CD4-positive, alpha-beta T cell treated with Interleukin-12 subunit alpha and Interleukin-12 subunit beta, for 1 hour (primary cell): Measurements from ENCODE around the gene OPALIN.

Experiments
- DNase-seq: peaks from one replicate; pipeline ENCODE4 v3.0.0-alpha.2; 2020

The OPALIN gene

DNA sequence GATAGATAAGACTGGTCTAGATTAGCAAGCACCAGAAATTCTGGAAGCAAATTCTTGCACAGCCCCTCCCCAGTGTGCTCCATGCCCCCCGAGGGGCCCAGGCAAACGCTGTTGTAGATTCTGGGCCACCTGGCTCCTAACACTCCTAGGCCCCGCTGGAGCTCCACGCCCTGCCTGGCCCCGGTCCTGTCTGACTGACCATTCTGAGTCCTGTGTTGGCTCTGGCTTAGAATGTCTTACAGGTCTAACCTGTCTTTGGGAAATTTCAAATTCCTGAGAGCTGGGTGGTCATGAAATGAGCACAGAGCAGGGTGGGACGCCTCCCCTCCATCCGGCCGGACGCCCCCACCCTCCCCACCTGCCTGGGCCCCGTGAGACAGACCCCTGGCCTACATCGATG lies 12.6 kb upstream of the OPALIN start:
- no peak for DNase-seq

DNA sequence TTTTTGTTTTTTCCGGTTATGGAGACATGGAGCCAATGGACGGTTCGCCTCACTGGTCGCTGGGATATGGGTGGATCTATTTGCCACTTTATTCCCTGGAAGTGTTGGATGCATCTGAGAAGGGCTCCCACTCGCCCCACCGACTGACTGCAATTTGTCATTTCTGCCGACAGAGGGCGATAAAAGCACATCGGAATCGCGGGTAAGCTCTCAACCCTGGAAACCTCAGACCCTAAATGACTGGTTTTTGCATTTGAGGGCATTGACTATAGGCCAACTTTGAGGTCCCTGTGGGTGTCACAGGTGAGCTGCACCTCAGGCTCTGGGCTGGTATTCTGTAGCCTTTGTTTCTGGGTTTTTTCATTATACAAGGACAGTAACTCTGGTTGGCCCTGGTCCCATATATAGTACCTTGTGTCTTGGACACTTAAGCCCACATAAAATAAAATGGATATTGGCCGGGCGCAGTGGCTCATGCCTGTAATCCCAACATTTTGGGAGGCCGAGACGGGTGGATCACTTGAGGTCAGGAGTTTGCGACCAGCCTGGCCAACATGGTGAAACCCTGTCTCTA lies 11.9 kb upstream of the OPALIN start:
- peak; percentile 49 for DNase-seq

DNA sequence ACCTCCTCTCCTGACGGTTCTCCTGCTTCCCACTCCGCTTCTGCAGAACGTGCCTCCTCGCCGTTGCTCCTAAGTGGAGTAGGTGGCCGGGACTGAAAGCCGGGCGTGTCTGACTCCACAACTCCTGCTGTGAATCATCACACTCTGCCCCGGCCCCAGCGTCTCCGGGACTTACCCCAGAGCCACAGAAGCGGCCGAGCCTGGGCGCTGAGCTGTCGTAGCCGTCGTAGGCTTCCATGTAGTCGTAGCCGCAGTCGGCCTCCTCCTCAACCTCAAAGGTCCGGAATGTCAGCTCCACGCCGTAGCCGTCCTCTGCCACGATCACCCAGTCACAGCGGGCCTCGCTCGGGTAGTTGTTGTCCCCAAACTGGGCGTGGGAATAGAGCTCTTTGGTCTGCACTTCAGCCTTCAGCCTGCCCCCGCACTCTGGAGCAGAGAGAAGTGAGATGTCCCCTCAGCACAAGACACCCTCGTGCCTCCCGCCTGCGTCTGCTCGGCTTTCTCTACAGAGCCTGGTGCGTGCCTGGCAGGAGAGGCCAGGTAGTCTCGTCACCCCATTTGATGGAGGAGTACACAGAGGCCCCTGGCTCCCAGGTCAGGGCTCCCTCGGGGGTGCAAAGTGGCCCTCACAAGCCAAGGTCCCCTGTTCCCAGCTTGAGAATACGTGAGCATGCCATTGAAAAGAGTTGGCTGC lies 11.2 kb upstream of the OPALIN start:
- DNase-seq = no peak

DNA sequence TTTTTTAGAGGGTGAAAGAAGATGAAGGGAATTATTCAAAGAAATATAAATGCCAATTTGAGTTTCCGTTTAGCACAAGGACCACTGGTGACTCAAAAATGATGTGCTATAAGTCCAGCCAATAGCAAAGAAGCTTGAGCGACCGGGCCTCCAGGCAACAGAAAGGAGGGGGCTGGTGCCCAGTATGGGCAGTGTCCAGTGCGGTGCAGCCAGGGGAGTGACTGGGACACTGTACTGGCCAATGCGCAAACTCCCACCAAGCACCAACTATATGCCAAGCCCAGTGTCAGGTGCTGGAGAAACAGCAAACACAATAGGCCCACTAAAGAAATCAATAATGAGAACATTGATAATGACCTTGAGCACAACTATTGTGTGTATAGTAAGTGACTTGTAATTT lies 10.2 kb upstream of the OPALIN start:
- DNase-seq = no peak

DNA sequence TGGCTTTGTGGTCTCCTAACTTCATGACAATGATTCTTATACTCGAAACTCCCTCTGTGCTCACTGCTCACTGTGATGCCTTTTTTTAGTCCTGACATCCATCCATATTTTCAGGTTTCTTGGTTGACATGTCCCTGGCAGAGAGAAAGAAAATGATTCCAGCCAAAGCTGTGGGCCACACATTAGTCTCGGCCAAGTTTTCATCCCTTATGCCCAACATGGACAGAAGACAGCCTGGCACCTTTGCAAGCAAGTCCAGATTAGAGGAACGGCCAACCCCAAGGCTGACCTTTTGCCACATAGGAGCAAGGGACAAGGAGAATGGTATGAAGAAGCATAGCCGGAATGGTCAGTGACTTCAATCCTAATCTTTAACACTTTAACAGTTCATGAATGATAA lies 8.7 kb upstream of the OPALIN start:
- DNase-seq = no peak

DNA sequence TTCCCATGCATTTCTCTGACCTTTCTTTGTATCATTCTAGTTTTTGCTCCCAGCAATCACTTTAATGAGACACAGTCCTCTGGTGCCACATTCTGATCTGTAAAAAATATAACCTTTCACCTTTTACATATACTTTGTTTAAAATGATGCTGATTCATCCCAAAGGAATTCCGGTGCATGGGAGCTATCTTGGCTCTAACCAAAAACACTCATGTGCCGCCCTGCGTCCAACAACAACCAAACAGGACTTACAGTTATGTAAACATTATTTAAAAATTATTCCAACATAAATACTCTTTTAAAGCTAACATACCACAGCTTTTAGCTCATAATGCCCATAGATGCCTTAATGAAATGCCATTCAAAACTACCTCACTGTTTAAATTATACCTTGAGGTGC lies 7.7 kb upstream of the OPALIN start:
- no peak for DNase-seq

DNA sequence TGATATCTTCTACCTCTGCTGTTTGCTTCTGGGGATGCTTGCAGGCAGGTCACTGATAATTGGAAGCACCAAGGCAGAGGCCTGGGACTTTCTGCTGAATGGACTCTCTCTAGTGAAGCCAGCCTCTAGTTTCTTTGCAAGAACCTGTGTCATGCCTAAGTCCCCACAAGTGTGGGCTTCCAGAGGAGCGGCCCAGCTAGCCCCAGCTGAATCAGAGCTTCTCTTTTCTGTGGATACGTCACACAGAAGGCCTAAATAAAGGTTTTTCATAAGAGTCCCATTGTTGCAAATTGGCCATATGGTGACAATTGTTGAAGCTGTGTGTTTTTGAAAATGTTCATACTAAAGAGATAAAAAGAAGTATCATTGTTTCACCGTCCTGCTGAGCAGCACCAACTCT lies 6.8 kb upstream of the OPALIN start:
- DNase-seq = no peak

DNA sequence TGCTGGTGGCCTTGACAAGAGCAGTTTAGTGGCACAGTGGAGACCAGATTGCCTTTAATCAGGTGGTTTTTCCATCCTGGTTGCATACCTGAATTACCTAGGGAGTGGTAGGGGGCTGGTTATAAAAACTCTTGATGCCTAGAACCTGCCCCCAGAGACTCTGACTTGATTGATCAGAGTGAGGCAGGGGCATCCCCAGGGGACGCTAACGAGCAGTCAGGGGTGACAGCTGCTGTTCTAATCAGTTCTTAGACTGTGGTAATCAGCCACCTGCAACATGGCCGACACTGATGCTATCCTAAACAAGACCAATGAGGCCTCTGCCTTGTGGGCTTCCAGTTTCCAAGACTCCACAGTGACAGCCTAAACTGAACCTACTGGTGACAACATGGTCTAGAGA lies 2.0 kb upstream of the OPALIN start:
- no peak for DNase-seq

DNA sequence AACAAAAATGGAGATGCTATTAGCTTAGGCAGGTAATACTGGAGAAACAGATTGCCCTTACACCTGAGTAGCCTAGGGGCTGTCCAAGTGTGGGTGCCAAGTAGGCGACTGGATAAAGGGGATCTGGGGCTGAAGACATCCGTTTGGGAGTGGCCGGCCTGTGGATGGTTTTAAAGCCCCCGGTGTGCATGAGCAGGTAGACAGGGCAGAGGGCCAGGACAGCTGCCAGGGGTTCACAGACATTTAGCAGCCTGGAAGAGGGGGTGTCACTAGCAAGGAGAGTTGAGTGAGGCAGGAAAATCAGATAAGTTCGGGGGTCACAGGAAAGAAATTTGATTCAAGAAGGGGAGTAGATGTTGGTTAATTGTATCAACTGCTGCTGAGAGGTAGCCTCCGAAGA lies 1.5 kb upstream of the OPALIN start:
- no peak for DNase-seq

DNA sequence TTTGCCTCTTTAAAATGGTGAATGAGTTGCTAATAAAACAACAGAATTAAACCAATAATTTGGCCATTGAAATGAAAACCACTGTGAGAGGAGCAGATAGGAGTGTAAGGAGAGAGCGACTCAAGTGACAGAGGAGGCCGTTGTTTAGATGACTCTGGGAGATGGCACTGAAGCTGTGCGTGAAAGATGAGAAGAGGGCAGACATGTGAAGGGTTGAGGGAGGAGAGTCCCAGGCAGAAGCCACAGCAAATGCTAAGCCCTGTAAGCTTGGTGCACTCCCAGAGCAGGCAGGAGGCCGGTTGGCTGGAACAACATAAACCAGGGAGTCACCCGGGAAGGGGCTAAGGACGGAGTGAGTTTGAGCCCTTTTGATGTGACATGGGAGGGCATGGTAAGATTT lies 814 bp upstream of the OPALIN start:
- no peak for DNase-seq

DNA sequence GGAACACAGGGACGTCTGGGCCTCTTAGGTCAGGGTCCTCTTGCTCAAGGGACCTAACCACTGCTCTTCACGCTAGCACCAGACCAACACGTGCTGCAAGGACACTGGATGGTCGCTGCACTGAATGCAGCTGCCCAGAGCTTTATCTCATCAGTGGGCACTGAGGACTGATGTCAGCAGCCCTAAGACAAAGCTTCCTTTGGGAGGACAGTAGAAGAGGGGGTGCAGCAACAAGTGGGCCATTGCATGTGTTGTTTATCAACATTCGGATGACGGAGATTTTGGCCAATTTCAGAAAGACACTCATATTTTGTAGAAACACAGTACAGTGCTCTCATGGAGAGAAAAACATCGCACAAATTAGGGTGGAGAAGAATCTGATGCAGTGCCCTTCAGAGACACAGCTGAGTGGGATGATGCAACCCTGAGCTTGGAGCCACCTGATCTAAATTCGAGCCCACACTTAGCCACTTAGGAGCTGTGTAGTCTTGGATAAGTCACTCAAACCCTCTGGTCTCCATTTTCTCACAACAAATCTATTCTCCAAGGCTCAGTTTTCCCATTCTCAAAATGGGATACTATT lies 1.7 kb downstream of the OPALIN start:
- no peak for DNase-seq

DNA sequence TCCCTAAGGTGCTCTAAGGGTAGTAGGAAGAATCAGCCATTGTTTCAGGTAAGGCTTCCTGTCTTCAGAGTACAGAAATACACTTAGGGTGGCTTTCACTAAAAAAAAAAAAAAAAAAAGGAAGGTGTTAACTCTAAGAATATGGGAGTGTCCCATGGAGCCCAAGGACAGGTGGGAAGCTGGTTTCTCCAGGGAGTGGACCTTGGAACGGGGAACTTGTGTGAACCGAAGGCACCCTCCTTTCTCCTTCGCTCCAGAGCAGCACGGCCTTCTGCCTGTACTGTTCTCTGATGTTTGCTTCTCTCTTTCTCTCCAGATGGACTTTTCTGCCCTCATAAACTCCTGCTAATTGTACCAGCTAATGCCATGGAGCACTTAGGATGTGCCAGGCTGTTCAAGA lies 6.2 kb downstream of the OPALIN start:
- no peak for DNase-seq

DNA sequence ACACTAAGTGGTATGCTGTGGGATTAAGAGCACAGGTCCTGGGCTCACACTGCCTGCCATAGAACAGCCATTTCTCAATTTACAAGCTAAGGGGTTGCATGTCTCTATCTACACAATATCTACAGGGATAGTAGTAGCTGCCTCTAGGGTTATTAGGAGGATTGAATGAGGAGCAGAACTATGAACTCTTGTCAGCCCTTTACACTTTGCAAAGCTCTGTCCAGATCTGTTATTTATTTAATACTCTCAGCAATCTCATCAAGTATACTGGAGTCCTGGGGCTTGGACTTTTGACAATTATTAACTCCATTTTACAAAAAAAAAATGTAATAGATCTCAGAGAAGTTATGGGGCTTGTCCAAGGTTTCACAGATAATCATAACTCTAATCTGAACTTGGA lies 6.8 kb downstream of the OPALIN start:
- no peak for DNase-seq

DNA sequence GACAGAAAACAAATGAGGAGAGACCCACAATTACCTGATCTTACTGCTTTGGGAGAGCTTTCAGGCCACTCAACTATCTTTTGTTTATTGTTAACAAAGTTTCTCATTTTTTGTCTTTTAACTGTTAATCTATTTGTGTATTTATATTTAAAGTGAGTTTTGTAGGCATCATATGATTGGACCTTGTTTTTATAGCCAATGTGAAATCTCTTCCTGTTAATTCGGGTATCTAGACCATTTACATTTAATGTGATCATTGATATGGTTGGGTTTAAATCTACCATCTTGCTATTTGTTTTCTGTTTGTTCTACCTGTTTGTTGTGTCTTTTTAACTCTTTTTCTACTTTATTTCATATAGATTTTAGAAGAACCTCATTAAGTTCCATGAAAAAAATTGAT lies 12.5 kb downstream of the OPALIN start:
- DNase-seq = no peak

DNA sequence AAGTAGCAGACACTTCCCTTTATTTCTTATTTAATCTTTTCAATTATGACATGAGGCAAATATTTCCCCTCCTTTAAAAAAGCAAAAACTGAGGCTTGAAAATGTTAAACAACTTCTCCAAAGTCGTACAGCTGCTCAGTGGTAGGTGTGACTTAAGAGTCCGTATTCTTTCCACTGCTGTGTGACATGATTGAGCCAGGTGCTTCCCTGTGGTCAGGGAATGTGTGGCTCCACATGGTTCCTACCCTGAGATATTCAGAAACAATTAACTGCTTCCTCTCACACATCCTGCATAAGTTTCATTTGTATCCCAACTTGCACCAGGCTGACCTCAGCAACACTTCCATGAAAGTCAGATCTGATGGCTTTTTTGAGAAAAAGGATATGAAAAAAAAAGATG lies 13.6 kb downstream of the OPALIN start:
- no peak for DNase-seq

DNA sequence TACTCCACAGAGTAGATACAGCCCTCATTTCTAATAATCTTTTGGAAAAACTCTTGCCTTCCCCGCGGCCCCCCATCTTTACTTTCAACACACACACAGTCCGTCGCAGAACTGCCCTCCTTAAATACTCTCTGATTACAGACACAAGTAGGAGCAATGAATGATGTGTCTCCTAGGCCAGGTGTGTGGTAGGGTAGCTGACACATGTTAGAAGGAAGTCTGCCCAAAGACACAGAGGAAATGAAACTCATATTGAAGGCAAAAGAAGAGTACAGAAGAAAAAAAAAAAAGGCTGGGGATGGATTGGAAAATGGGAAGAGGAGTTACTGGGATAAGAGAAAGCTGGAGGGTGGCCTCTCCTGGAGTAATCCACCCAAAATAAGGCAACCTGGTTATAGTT lies 14.6 kb downstream of the OPALIN start:
- no peak for DNase-seq

DNA sequence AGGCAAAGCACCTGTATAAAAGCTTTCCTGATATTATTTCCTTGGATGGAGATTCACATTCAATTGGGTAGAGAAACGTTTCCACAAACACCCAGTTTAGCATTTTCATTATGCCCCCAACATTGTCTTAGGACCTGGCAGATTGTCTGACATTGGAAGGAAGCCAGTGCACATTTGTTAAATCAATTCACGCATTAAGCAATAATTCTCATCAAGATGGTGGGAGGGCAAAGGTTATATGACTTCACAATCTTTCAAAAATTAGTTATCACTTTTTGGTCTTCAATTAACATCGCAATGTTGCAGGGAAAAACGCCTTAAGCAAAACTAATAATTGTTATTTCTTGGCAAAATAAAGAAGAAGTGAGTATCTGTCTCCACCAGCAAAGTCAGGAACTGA lies 16.4 kb downstream of the OPALIN start:
- DNase-seq = no peak

DNA sequence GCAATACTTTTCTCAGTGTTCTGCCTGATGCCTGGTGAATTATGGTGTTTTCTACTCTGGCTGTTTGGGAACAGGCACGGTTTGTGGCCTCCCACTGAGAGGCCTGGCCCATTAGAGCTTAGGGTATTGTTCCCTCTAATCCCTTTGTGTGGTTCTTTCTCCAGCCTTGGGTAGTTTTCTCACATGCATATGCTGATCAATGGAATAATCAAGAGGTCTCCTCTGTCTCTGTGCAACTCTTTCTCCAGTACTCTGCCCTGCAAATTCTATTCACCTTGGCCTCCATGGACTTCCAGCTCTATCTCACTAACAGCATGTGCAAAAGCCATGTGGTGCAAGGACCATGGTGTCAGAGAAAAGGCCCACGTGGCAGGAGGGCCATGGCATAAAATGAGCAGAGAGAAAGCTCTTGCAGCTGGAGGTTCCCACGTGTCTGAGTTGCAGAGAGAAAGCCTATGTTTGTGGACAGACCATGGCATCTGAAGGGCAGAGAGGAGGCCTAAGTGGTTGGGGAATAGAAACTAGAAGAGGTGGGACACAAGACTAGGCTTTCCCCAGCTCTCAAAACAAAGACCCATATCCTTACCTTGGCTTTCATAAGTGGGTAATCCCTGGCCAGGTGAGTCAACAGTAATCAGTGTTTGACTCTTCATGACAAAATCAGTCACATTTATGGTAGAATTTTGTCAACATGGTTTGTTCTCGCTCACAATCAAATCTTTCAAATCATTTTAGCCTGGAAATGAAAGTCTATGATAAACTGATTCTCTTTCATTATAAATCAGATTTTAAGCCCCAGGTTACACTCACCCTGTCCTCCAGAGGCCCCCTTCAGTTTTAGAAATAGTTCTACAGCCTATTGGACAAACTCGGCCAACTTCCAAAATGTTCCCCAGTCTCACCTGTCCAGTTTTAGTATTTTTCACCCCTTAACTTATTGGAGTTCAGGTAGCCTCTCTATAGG lies 17.3 kb downstream of the OPALIN start:
- no peak for DNase-seq

DNA sequence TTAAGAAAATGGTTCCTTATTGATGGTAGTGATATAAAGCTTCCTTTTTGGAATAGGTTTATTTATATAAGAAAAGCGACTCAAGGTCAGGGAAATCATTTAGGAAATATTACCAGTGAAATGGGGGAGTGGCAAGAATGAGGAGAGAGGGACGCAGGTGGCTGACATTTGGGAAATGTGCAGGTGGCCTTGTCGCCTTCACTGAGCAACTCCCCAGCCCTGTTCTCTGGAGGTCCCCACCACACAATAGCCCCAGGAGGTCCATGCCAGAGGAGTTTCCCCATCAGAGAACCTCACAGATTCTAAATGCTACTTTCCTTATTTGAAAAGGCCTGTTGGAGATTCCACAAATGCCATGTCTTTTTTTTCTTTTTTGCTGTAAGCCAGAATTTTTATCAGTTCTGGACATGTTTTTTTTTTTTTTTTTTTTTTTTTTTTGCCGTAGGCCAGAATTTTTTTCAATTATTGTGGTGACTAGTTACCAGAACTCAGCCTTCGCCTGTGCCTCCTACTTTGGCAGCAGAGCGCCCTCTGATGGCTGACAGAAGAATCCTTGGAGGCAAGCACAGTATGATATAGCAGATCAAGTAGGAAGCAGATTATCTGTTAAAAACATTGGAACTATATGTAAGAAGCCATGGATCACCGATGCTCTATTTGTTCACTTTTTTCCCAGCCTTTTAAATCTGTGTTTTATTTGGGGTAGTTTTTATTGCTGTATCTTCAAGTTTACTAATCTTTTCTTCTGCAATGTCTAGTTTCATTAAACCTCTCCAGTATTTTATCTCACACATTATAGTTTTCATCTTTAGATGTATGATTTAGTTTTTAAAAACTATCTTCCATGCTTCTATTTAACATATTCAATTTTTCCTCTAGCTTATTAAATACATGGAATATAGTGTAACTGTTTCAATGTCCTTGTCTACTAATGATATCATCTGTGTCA lies 18.6 kb downstream of the OPALIN start:
- DNase-seq = peak; percentile 51

DNA sequence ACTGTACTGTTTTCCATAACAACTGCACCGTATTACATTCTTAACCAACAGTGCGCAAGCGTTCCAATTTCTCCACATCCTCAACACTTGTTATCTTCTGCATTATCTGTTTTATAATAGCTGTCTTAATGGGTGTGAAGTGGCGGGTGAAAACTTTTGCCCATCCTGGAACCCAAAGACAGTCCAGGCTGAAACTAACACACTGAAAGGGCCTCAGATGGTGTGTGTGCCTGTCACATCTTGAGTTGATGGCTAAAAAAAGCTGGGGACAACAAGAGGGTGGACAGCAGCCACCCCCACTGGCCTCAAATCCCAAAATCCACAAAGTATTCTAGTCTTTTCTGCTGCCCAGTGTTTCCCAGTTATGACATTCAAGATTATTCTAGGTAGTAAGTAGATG lies 19.4 kb downstream of the OPALIN start:
- DNase-seq = no peak

DNA sequence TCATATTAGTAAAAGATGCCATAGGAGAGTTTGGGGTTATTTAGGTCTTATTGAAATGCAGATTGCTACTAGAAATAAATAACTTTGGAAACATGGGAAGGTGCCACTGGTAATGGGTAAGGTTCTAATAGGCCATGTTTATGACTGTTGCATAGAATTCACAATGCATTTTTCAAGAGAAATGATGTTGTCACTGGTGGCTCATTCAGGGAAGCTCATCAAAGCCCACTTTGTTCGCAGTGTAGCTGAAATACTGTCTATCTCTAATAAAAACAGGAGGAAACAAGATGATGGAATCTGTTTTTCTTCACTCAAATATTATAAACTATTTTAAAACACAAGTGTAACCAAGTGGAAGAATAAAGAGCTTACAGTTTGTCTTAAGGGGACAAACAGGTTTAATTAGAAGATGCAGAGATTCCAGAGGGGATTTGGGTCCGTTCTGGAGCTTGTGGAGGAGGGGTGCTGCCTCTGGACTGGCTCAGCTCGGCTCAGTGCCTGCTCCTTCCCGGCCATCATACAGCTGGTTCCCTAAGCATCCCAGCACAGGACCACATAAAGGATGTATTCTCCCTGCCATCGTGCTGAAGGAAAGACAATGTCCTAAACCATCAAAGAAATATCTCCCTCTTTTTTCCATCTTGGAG lies 20.4 kb downstream of the OPALIN start:
- DNase-seq = no peak

DNA sequence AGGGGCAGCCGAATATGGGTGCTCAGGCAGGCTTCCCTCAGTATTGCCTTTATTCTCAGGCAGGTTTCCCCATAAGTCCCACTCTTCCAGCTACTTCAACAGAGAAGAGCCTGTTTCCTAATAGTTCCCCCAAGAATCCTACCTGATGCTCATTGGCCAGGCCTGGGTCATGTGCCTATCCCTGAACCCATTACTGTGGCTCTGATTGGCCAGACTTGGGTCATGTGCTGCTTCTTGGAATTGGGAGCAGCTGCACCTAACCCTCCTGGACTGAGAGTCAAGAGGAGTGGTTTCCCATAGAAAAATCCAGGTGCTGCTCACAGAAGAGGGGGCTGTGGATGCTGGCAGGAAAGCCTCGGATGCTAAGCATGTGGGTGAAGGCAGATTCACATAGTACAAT lies 21.7 kb downstream of the OPALIN start:
- no peak for DNase-seq
